K562 (cell line): ENCODE data around the gene CTRB2. TPM values are rescaled to one million over a fixed set of nuclear protein-coding genes. Genes with fewer than 3 reads are reported as not detected.

Source experiments
- ATAC-seq: fragments of 200-7000 bp; cut with Tn5 transposase; 3 replicates; pipeline ENCODE4 v1.9.1; 2020; ENCODE audit warnings: moderate library complexity
- BruUV-seq: library from RNA; stranded (reverse); fragments of 400-500 nt; replicated peaks from 2 replicates; lab custom pipeline; 2021; lab: Mats Ljungman, UMichigan
- CTCF ChIA-PET: fragments of 300-600 bp; formaldehyde crosslinking; extraction: SDS; loops from one replicate; lab custom pipeline; 2021; ENCODE audit warnings: low intra/inter-chr PET ratio; lab: Yijun Ruan, JAX
- POLR2A ChIA-PET: fragments of 300-600, 350-650 bp; sonication (Branson Sonifier 250); formaldehyde crosslinking; extraction: SDS; loops from one replicate; lab custom pipeline; 2021; ENCODE audit warnings: antibody characterized with exemption, inconsistent platforms; lab: Yijun Ruan, JAX
- DNase-seq, 4 experiments: peaks; one replicate each; pipeline versions ENCODE4 v3.0.0 to v3.0.0-alpha.2; 2011 to 2018; ENCODE audit warnings: low spot score in 3 of 4, mixed read lengths in 3 of 4; ENCODE audit errors: extremely low read depth in 1 of 4
- FAIRE-seq: peaks from 2 replicates; lab custom pipeline; 2011; peaks lifted over from hg19 to GRCh38; lab: Jason Lieb, UNC
- H2AFZ ChIP-seq: 2 replicates; pipeline ENCODE4 v1.6.0; 2011; ENCODE audit warnings: low read depth, low read length, control low read depth, inconsistent platforms
- H3K27ac ChIP-seq: fragments of 200-600 bp; 3 replicates; pipeline ENCODE4 v1.8.0; 2011; ENCODE audit warnings: low read depth, mild to moderate bottlenecking, control low read depth, inconsistent platforms, low read length, moderate library complexity, mixed read lengths; ENCODE audit errors: extremely low read depth
- H3K27me3 ChIP-seq, 2 experiments: fragments of 300-600 bp in 1 of 2; 2 replicates in 1 of 2; 3 replicates in 1 of 2; pipeline versions ENCODE4 v1.6.0 to v1.8.0; 2011; ENCODE audit warnings: inconsistent platforms in 2 of 2, low read length in 2 of 2, mild to moderate bottlenecking in 1 of 2, mixed read lengths in 1 of 2, moderate library complexity in 1 of 2; ENCODE audit not compliant: control insufficient read depth in 2 of 2, insufficient read depth in 2 of 2
- H3K36me3 ChIP-seq: fragments of 300-600 bp; 3 replicates; pipeline ENCODE4 v1.8.0; 2011; ENCODE audit warnings: mild to moderate bottlenecking, low read length, inconsistent platforms; ENCODE audit not compliant: control insufficient read depth, insufficient read depth
- H3K4me1 ChIP-seq, 2 experiments: fragments of 200-600 bp in 1 of 2; replicated peaks in 1 of 2; 2 replicates in 1 of 2; 3 replicates in 1 of 2; pipeline versions ENCODE4 v1.5.1 to v1.8.0; 2011; ENCODE audit warnings: inconsistent platforms in 2 of 2, low read length in 2 of 2, mild to moderate bottlenecking in 1 of 2, mixed read lengths in 1 of 2, moderate library complexity in 1 of 2; ENCODE audit not compliant: control insufficient read depth in 2 of 2, insufficient read depth in 2 of 2
- H3K4me2 ChIP-seq: 2 replicates; pipeline ENCODE4 v1.6.1; 2011; ENCODE audit warnings: low read length, control low read depth, inconsistent platforms, mixed read lengths; ENCODE audit not compliant: insufficient read depth
- H3K4me3 ChIP-seq: fragments of 200-600 bp; sonication (generic), shearing (Covaris generic); 2 replicates; pipeline ENCODE4 v1.5.1; 2016; ENCODE audit warnings: control low read depth, inconsistent platforms
- H3K79me2 ChIP-seq: fragments of 200-600 bp; 3 replicates; pipeline ENCODE4 v1.8.0; 2011; ENCODE audit warnings: low read length, inconsistent platforms; ENCODE audit not compliant: control insufficient read depth, insufficient read depth
- H3K9ac ChIP-seq, 2 experiments: 2 replicates each; pipeline versions ENCODE4 v1.6.0 to v1.6.1; 2011; ENCODE audit warnings: low read depth in 2 of 2, low read length in 2 of 2, control low read depth in 1 of 2, inconsistent platforms in 1 of 2, mild to moderate bottlenecking in 1 of 2, mixed read lengths in 1 of 2; ENCODE audit not compliant: insufficient read depth in 1 of 2
- H3K9me1 ChIP-seq: one replicate; pipeline ENCODE4 v1.6.0; 2011; ENCODE audit warnings: inconsistent platforms, mild to moderate bottlenecking, low read length, moderate library complexity; ENCODE audit not compliant: control insufficient read depth, insufficient read depth
- H3K9me3 ChIP-seq: replicated peaks from 2 replicates; pipeline ENCODE4 v1.5.1; 2011; ENCODE audit warnings: low read depth, low read length, inconsistent platforms; ENCODE audit not compliant: control insufficient read depth, insufficient read depth
- H4K20me1 ChIP-seq: replicated peaks from 2 replicates; pipeline ENCODE4 v1.6.1; 2011; ENCODE audit warnings: low read length, inconsistent platforms, mixed read lengths; ENCODE audit not compliant: control insufficient read depth, insufficient read depth
- FOXA3 ChIP-seq, 2 experiments: fragments of 450-650 bp in 1 of 2; sonication (generic) in 1 of 2; formaldehyde crosslinking; IDR thresholded peaks in 1 of 2; conservative IDR thresholded peaks in 1 of 2; 2 replicates each; pipeline versions ENCODE4 v1.4.0 to v1.8.0; 2020 to 2022; ENCODE audit warnings: mild to moderate bottlenecking in 2 of 2, missing genetic modification reagents in 1 of 2
- HDAC1 ChIP-seq, 2 experiments: fragments of 450-650 bp; IDR thresholded peaks; 2 replicates each; pipeline ENCODE4 v1.6.1; 2016 to 2017; ENCODE audit warnings: inconsistent platforms in 1 of 2, mild to moderate bottlenecking in 1 of 2, moderate library complexity in 1 of 2
- JUND ChIP-seq, 2 experiments: IDR thresholded peaks; 2 replicates in 1 of 2; 3 replicates in 1 of 2; pipeline ENCODE4 v1.6.1; 2011; ENCODE audit warnings: borderline replicate concordance in 2 of 2, low read depth in 2 of 2, low read length in 2 of 2, improper control_type of control experiment in 1 of 2, missing biosample characterization in 1 of 2, missing genetic modification characterization in 1 of 2, missing genetic modification reagents in 1 of 2
- NEUROD1 ChIP-seq: fragments of 150-350 bp; IDR thresholded peaks from 2 replicates; pipeline ENCODE4 v1.6.1; 2014; ENCODE audit warnings: borderline replicate concordance, low read length, low read depth; ENCODE audit not compliant: partially characterized antibody
- RAD21 ChIP-seq, 2 experiments: fragments of 250-450 bp in 1 of 2; fragments of 450-650 bp in 1 of 2; sonication (Bioruptor Pico) in 1 of 2; formaldehyde crosslinking in 1 of 2; IDR thresholded peaks in 1 of 2; conservative IDR thresholded peaks in 1 of 2; 2 replicates each; pipeline versions ENCODE4 v1.4.0 to v1.8.0; 2020 to 2022; ENCODE audit warnings: mild to moderate bottlenecking in 2 of 2, moderate library complexity in 1 of 2
- ZNF24 ChIP-seq: fragments of 450-650 bp; IDR thresholded peaks from 2 replicates; pipeline ENCODE4 v1.6.1; 2016
- ZNF431 ChIP-seq: sonication (generic); formaldehyde crosslinking; IDR thresholded peaks from 2 replicates; pipeline ENCODE4 v1.8.0; 2022; ENCODE audit warnings: mild to moderate bottlenecking, missing genetic modification reagents
- WGBS: fragments of 100-300 bp; shearing (Covaris generic); methylation state at CpG from one replicate; pipeline ENCODE4 v1.1.6; 2016; ENCODE audit warnings: low coverage, mixed read lengths; ENCODE audit not compliant: insufficient coverage; ENCODE audit errors: missing lambda C conversion rate; 5-methylcytosine and 5-hydroxymethylcytosine counted together
- in situ Hi-C: fragments of 300-500 bp; cut with MboI; formaldehyde crosslinking; loops from 4 replicates; pipeline ENCODE4 v1.15.0; 2018; ENCODE audit warnings: inconsistent platforms, mixed read lengths
- intact Hi-C: fragments of 100-400 bp; cut with micrococcal nuclease; formaldehyde crosslinking; loops from 2 replicates; pipeline ENCODE4 v1.14.2; 2022
- polyA plus RNA-seq, 8 experiments: library from polyadenylated mRNA; depleted of rRNA in 4 of 8; stranded (reverse) in 5 of 8; unstranded in 3 of 8; fragments of >200 nt; fragmentation: Nextera tagmentation in 2 of 8; fragmentation: Illumina TruSeq in 1 of 8; extraction: Ambion mirVana in 2 of 8; extraction: Trizol in 1 of 8; gene quantifications; 2 replicates each; pipeline versions ENCODE4 v1.2.1 to v1.2.3, GENCODE V29; 2011 to 2014; ENCODE audit warnings: inconsistent platforms in 1 of 8, missing spikeins in 1 of 8
- total RNA-seq, 7 experiments: library from RNA; depleted of rRNA in 6 of 7; stranded (reverse); fragments of >200 nt in 6 of 7; fragmentation: Illumina TruSeq in 2 of 7; extraction: Trizol in 2 of 7; gene quantifications; 2 replicates each; pipeline versions ENCODE4 v1.2.1 to v1.2.3, GENCODE V29; 2011 to 2021; ENCODE audit warnings: low replicate concordance in 1 of 7
- TF ChIP-seq, protein P1 (sequence below): fragments of 250-450 bp; sonication (Bioruptor Pico); IDR thresholded peaks from 2 replicates; pipeline ENCODE4 v1.9.0; 2021; ENCODE audit warnings: mild to moderate bottlenecking, inconsistent platforms
- TF ChIP-seq, protein P2 (sequence below): sonication (generic); formaldehyde crosslinking; IDR thresholded peaks from 2 replicates; pipeline ENCODE4 v1.4.0; 2020; ENCODE audit warnings: mild to moderate bottlenecking, missing genetic modification reagents
- TF ChIP-seq, protein P3 (sequence below): sonication (generic); formaldehyde crosslinking; IDR thresholded peaks from 2 replicates; pipeline ENCODE4 v1.8.0; 2023; ENCODE audit warnings: mild to moderate bottlenecking, missing genetic modification reagents

Gene CTRB2
- total and polyA plus RNA-seq, 9 of the 15 experiments (the other 6 are each of a cell fraction or from before 2014, with no cell fraction given), result 5.1 TPM; not detected in 8

DNA sequence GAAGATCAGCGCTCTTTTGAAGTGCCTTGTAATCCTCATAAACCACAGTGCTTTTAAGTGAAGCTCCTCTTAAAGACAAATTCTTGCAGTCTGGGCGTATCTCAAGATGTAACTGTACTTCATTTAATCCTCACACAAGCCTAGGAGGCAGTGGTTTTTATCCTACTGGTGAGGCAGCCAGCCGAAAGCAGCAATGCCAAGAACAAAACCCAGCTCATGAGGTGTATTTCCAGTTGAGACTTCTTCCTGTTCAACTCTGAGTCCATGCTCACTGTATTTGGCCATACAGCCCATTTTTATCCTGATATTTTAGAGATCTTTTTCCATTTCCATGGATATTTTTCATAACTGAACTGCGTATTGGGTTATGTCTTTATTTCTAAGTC lies 13.7 kb downstream of the CTRB2 start:
- CTCF ChIA-PET, result no interaction called here

More for the DNA sequence above, 13.7 kb downstream of the CTRB2 start:
- POLR2A ChIA-PET, result no interaction called here
- H3K79me2 ChIP-seq, result no peaks in the 10 kb centered on the region
- in situ Hi-C loops (no loop called here), intact Hi-C loops (no loop called here)
- FAIRE-seq (no peak), DNase-seq (no peak), ATAC-seq (no peak)
- peaks cover 0 to 7% of the 10 kb centered on the region in 2 experiments; a peak in 3 of 5 replicates for H3K4me1 ChIP-seq
- H3K4me2 ChIP-seq, result no peak overlapping the region
- H3K36me3 ChIP-seq, result no peaks in the 10 kb centered on the region
- peaks cover 60 to 72% of the 10 kb centered on the region in 2 experiments for H3K27me3 ChIP-seq
- H3K4me3 ChIP-seq, result no peak overlapping the region
- H3K9ac ChIP-seq, result no peak overlapping the region
- H3K27ac ChIP-seq, result no peak overlapping the region
- WGBS, result 29% methylated on average over 4 of the region's 4 CpGs
- H3K9me3 ChIP-seq, result no peaks in the 10 kb centered on the region
- no peaks in the 10 kb centered on the region for H3K9me1 ChIP-seq
- no peaks in the 10 kb centered on the region for H4K20me1 ChIP-seq
- no TSS peak for BruUV-seq
- no peak overlapping the region for H2AFZ ChIP-seq
- TF ChIP-seq HDAC1 (IDR thresholded peaks at IDR 0.05) (no peak), FOXA3 (CRISPR knock-in tag; conservative IDR thresholded peaks at IDR 0.05 in 1 of 2, IDR thresholded peaks at IDR 0.05 in 1 of 2) (no peak), NEUROD1 (no peak), ZNF431 (CRISPR knock-in tag) (no peak), RAD21 (CRISPR knock-in tag; conservative IDR thresholded peaks at IDR 0.05 in 1 of 2, IDR thresholded peaks at IDR 0.05 in 1 of 2) (no peak), JUND (IDR thresholded peaks at IDR 0.05; ENCODE audit: borderline replicate concordance, low read depth, low read length) (no peak), JUND (tag; IDR thresholded peaks at IDR 0.05; ENCODE audit: borderline replicate concordance, low read depth, low read length) (no peak), ZNF24 (no peak)
- TF ChIP-seq, protein P1, sequence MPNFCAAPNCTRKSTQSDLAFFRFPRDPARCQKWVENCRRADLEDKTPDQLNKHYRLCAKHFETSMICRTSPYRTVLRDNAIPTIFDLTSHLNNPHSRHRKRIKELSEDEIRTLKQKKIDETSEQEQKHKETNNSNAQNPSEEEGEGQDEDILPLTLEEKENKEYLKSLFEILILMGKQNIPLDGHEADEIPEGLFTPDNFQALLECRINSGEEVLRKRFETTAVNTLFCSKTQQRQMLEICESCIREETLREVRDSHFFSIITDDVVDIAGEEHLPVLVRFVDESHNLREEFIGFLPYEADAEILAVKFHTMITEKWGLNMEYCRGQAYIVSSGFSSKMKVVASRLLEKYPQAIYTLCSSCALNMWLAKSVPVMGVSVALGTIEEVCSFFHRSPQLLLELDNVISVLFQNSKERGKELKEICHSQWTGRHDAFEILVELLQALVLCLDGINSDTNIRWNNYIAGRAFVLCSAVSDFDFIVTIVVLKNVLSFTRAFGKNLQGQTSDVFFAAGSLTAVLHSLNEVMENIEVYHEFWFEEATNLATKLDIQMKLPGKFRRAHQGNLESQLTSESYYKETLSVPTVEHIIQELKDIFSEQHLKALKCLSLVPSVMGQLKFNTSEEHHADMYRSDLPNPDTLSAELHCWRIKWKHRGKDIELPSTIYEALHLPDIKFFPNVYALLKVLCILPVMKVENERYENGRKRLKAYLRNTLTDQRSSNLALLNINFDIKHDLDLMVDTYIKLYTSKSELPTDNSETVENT, result no peak
- TF ChIP-seq, protein P2, sequence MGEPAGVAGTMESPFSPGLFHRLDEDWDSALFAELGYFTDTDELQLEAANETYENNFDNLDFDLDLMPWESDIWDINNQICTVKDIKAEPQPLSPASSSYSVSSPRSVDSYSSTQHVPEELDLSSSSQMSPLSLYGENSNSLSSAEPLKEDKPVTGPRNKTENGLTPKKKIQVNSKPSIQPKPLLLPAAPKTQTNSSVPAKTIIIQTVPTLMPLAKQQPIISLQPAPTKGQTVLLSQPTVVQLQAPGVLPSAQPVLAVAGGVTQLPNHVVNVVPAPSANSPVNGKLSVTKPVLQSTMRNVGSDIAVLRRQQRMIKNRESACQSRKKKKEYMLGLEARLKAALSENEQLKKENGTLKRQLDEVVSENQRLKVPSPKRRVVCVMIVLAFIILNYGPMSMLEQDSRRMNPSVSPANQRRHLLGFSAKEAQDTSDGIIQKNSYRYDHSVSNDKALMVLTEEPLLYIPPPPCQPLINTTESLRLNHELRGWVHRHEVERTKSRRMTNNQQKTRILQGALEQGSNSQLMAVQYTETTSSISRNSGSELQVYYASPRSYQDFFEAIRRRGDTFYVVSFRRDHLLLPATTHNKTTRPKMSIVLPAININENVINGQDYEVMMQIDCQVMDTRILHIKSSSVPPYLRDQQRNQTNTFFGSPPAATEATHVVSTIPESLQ (CRISPR knock-in tag), result no peak
- TF ChIP-seq, protein P3, sequence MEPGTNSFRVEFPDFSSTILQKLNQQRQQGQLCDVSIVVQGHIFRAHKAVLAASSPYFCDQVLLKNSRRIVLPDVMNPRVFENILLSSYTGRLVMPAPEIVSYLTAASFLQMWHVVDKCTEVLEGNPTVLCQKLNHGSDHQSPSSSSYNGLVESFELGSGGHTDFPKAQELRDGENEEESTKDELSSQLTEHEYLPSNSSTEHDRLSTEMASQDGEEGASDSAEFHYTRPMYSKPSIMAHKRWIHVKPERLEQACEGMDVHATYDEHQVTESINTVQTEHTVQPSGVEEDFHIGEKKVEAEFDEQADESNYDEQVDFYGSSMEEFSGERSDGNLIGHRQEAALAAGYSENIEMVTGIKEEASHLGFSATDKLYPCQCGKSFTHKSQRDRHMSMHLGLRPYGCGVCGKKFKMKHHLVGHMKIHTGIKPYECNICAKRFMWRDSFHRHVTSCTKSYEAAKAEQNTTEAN, result no peak
